IPS-18c (cell line): Measurements from ENCODE around the gene TNIP2.

ENCODE experiments used
- H3K4me3 ChIP-seq: 2 replicates; pipeline ENCODE4 v1.7.0; 2013; ENCODE audit warnings: low read depth, mild to moderate bottlenecking, low read length, moderate library complexity; ENCODE audit not compliant: insufficient read depth
- H3K9me3 ChIP-seq: one replicate; pipeline ENCODE4 v1.6.1; 2013; ENCODE audit warnings: mild to moderate bottlenecking, low read length, moderate library complexity; ENCODE audit not compliant: control insufficient read depth, insufficient read depth

TNIP2 gene, protein sequence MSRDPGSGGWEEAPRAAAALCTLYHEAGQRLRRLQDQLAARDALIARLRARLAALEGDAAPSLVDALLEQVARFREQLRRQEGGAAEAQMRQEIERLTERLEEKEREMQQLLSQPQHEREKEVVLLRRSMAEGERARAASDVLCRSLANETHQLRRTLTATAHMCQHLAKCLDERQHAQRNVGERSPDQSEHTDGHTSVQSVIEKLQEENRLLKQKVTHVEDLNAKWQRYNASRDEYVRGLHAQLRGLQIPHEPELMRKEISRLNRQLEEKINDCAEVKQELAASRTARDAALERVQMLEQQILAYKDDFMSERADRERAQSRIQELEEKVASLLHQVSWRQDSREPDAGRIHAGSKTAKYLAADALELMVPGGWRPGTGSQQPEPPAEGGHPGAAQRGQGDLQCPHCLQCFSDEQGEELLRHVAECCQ

GRCh38 chr4:2755821-2756690, at the start of gene TNIP2:
Gene TNIP2, minus strand, starts transcription at chr4:2756336. Its CDS starts 47 bp downstream, at chr4:2756289.
- Histone ChIP-seq H3K9me3 (no peaks in the 10 kb centered on the region), H3K4me3 (peak within 1 kb of the TSS; percentile 82)

GRCh38 chr4:2804973-2805501, 48.9 kb upstream of the TNIP2 start:
- H3K4me3 ChIP-seq: no peak overlapping the region
- no peaks in the 10 kb centered on the region for H3K9me3 ChIP-seq

DNA sequence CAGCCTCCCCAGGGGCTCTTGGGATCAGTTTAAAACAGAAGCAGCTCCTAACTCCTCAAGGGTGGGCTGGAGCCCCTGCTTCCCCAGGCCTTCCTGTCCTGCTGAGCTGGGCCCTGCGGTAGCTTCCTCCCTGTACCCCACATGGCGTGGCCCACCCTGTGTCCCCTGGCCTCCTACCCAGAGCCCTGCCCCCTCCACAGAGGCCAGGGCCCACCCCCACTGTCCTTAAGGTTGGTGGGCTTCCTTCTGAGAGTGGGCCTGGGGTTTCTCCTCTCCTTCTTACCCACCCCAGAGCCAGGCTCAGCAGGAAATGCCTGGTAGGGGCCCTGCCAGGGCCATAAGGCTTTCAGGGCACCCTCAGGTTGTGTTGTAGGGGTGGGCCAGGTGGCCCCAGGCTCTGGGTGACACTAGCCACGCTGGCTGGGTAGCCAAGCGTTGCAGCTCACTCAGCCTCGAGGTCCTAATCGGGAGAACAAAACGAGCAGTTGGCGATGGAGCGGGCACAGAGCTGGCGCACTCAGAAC, 48.4 kb upstream of the TNIP2 start:
- no peak overlapping the region for H3K4me3 ChIP-seq
- H3K9me3 ChIP-seq: no peaks in the 10 kb centered on the region

- no peaks in the 10 kb centered on the region for H3K9me3 ChIP-seq
- no peak overlapping the region for H3K4me3 ChIP-seq
Measured at GRCh38 chr4:2803624-2804448, 47.7 kb upstream of the TNIP2 start.

- Histone ChIP-seq H3K9me3 (no peaks in the 10 kb centered on the region), H3K4me3 (no peak overlapping the region)
Measured at GRCh38 chr4:2802618-2803531, 46.7 kb upstream of the TNIP2 start.

GRCh38 chr4:2800691-2801596, 44.8 kb upstream of the TNIP2 start:
- no peak overlapping the region for H3K4me3 ChIP-seq

GRCh38 chr4:2799971-2800690, 44.0 kb upstream of the TNIP2 start:
- H3K4me3 ChIP-seq: no peak overlapping the region
- no peaks in the 10 kb centered on the region for H3K9me3 ChIP-seq

More at GRCh38 chr4:2800691-2801596, 44.8 kb upstream of the TNIP2 start:
- no peaks in the 10 kb centered on the region for H3K9me3 ChIP-seq

DNA sequence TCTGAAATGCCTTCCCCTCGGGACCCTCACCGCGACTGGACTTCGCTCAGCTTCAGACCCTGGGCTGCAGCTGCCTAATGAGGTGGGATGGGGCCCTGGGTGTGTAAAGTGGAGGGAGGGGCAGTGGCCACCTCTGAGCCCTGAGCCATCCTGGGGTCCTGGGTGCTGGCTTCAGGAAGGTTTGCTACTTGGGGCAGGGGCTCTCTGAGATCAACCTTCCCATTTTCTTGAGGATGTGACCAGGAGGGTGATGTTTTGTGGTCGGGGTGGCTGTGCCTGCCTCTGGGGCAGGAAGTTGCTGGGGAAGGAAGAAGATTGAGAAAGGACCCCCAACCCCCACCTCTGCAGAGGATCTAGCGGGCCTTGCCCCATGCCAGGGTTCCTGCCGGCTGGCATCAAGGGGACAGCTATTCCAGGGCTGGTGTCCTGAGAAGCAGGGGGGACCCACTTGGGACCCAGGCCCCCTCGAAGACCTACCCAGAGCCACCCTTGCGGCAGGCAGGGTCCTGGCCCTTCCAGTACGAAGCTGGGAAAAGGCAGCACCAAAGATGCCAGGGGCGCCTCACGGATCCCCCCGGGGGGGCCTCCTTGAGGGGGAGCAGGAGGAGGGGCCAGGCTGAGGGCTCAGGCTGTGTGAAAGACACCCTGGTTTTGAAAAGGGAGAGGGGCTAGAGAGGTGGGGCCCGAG, 43.2 kb upstream of the TNIP2 start:
- no peak overlapping the region for H3K4me3 ChIP-seq
- no peaks in the 10 kb centered on the region for H3K9me3 ChIP-seq

DNA sequence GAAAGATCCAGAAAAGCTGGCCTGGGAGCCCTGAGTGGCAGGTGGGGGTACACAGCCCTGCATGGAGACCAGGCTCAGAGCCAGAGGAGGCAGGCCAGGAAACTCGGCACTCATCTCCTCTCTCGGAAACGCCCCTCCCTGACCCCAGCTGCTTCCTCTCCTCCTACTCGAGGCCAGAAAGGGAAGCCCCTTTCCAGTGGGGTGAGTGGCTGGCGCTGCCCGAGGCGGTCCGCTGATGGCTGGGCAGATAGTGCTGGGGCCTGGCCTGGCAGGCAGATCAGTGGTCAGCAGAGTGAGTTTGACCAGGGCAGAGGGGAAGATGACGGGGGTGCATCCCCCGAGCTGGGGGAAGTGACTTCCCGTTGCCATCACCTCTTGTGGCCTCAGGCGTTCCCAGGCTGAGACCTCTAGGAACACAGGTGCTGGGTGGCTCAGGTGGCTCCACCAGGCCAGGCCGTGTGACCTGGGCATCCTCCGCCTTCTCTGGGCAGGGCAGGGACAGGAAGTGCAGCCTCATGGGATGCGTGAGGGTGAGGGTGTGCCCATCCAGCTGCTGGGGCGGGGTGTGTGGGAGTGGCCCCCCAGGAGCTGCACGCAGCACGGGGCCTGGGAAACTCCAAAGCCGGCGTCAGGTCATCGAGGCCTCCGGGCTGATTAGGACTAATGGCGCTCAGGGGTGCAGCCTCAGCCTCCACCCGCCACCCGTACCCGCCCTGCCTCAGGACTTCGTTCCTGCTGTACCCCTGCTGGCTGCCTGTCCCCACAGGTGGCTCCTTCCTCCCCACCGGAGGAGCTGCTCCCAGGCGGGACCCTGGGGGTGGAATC, 42.5 kb upstream of the TNIP2 start:
- Histone ChIP-seq H3K9me3 (no peaks in the 10 kb centered on the region), H3K4me3 (no peak overlapping the region)

- H3K4me3 ChIP-seq: no peak overlapping the region
- H3K9me3 ChIP-seq: no peaks in the 10 kb centered on the region
Measured at GRCh38 chr4:2797545-2798305, 41.6 kb upstream of the TNIP2 start.

- no peak overlapping the region for H3K4me3 ChIP-seq
- H3K9me3 ChIP-seq: no peaks in the 10 kb centered on the region
Measured at GRCh38 chr4:2796849-2797544, 40.9 kb upstream of the TNIP2 start.
